Sciatic nerve (tissue), 2 donors: ENCODE measurements around the gene KLRK1. TPM values are rescaled to one million over a fixed set of nuclear protein-coding genes. Genes with fewer than 3 reads are reported as not detected.
"Not testable (repeated sequence)": the region's sequence is repeated elsewhere in the genome, so short reads cannot be mapped to it uniquely, and the experiment has no call there.

Experiments
- ATAC-seq: fragments of 200-7000 bp; cut with Tn5 transposase; one replicate; pipeline ENCODE4 v1.9.1; 2020; ENCODE audit warnings: mild to moderate bottlenecking, moderate library complexity
- DNase-seq: peaks from one replicate; pipeline ENCODE4 v3.0.0-alpha.2; 2020; ENCODE audit warnings: low spot score
- intact Hi-C: fragments of 100-400 bp; cut with DNase I; formaldehyde crosslinking; loops from one replicate; pipeline ENCODE4 v1.14.2; 2022
- total RNA-seq: library from RNA; stranded (reverse); fragmentation: NEBNext Ultra II Directional; extraction: Animal tissue kit (Norgen Biotek cat#: 25700); gene quantifications from one replicate; pipeline ENCODE4 v1.2.1, GENCODE V29; 2021
- donor health status: DM: no; HTN: no; CAD: no.
- donor health status: DM: no; HTN: no; CAD: no.

Gene KLRK1
- total RNA-seq, 1 donor from 2014 or later, result 3.1 TPM

GRCh38 chr12:10393291-10393690 lies 3.5 kb upstream of the KLRK1 start:
- intact Hi-C loops, result no loop called here
- DNase-seq (no peak), ATAC-seq (no peak)

DNA sequence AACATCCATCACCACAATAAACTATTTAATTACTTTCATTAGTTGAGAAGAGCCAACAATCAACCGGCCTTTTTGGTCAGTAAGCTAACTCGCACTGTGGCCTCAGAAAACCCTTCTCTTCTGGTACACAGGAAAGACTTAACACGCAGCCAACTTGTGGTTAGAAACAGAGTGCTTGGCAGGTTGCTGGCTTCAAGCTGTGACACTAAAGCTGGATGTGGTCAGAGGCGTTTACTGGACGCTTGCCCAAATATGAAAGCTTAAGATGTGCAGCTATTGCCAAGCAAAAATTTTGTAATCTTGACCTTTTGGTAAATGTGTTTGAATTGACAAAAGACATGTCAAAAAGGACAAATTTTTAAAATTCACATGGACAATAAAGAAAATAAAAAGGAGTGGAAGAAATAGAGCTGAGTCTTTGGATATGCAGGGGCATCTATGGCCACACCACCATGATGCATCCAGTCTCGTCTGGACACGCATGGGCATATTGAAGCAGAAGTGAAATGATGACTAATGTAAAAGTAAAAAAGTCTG lies 2.6 kb upstream of the KLRK1 start:
- peak; percentile 88 for ATAC-seq
- intact Hi-C loops, result no loop called here
- peak; percentile 69 for DNase-seq

GRCh38 chr12:10390991-10391390 lies 1.1 kb upstream of the KLRK1 start:
- intact Hi-C loops, DNase-seq, ATAC-seq: not testable (repeated sequence)

- DNase-seq (no peak), ATAC-seq (no peak)
- intact Hi-C loops, result no loop called here
These were observed 1.0 kb downstream of the KLRK1 start for GRCh38 chr12:10388624-10389413.

GRCh38 chr12:10387498-10387897 lies 2.3 kb downstream of the KLRK1 start:
- ATAC-seq, intact Hi-C loops, DNase-seq: not testable (repeated sequence)

DNA sequence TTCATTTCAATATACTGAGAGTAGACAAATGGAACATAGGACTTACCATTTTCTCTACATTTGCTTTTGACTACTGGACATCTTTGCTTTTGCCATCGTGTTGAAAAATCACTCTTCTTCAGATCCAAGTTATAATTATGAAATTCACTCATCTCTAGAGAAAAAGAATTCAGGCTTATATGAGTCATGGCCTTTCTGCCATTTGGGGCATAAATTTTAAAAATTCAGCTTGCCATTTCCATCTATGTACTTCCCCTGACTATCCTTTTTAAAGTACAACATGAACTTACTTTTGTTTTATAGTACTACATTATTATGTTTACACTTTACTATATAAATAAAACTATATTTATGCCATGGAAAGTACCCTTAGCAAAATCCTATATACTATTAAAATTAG lies 3.0 kb downstream of the KLRK1 start:
- ATAC-seq (no peak), DNase-seq (no peak)
- intact Hi-C loops, result no loop called here

- intact Hi-C loops, result no loop called here
- DNase-seq (no peak), ATAC-seq (no peak)
These were observed 4.7 kb downstream of the KLRK1 start for GRCh38 chr12:10385166-10385613.

GRCh38 chr12:10384191-10384590 lies 5.7 kb downstream of the KLRK1 start:
- DNase-seq (no peak), ATAC-seq (no peak)
- intact Hi-C loops, result no loop called here

DNA sequence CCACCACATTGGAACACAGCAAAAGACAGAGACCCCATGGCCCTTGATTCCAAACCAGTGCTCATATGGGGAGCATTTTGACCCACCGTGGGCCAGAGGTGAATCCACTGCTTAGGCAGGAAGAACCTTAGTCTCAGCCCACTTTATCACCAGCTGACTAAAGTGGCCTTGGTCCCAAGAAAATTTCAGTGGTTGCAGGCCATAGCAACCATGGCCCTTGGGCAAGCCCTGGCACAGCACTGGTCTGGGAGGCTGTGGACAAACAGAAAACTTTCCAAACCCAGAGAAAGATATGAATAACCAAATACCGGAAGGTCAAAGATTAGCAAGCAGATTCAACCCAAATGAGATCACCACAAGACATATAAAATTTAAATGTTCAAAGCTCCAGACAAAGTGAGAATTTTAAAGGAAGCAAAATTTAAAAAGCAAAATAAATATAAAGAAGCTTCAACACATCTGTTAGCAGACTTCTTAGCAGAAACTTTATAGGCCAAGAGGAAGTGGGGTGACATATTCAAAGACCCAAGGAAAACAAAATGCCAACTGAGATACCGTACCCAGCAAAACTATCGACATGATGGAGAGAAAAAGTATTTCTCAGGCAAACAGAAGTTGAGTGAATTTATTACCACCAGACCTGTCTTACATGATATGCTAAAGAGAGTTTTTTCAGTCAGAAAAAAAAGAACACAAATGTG lies 7.8 kb downstream of the KLRK1 start:
- DNase-seq, result no peak
- ATAC-seq, result no peak

GRCh38 chr12:10378737-10379136 lies 11.1 kb downstream of the KLRK1 start:
- ATAC-seq, intact Hi-C loops, DNase-seq: not testable (repeated sequence)

More for the DNA sequence above, 7.8 kb downstream of the KLRK1 start:
- intact Hi-C loops, result no loop called here

GRCh38 chr12:10374624-10375018 lies 15.2 kb downstream of the KLRK1 start:
- intact Hi-C loops, result no loop called here
- DNase-seq, result no peak

DNA sequence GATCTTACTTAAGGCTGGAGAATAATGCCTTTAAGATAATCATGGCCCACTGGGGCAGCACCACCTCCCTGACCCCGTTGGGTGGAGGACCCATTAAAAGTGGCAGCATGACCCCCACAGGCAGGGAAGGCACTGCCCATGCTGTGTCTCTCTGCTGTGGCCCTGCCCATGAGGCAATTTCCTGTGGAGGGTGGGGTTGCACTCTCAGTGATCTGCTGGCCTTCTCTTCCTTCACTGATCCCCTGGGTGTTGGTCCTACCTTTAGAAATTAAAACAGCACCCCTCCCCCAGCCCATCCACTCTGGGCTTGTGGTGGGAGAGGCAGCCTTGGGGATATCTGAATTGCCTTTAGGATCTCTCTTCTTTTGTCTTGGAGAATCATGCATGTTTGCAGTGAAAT lies 17.3 kb downstream of the KLRK1 start:
- ATAC-seq, result peak; percentile 58
- no peak for DNase-seq
- intact Hi-C loops, result no loop called here

More at GRCh38 chr12:10374624-10375018, 15.2 kb downstream of the KLRK1 start:
- ATAC-seq, result peak; percentile 52

GRCh38 chr12:10371893-10372535 lies 17.8 kb downstream of the KLRK1 start:
- ATAC-seq, DNase-seq, intact Hi-C loops: not testable (repeated sequence)

DNA sequence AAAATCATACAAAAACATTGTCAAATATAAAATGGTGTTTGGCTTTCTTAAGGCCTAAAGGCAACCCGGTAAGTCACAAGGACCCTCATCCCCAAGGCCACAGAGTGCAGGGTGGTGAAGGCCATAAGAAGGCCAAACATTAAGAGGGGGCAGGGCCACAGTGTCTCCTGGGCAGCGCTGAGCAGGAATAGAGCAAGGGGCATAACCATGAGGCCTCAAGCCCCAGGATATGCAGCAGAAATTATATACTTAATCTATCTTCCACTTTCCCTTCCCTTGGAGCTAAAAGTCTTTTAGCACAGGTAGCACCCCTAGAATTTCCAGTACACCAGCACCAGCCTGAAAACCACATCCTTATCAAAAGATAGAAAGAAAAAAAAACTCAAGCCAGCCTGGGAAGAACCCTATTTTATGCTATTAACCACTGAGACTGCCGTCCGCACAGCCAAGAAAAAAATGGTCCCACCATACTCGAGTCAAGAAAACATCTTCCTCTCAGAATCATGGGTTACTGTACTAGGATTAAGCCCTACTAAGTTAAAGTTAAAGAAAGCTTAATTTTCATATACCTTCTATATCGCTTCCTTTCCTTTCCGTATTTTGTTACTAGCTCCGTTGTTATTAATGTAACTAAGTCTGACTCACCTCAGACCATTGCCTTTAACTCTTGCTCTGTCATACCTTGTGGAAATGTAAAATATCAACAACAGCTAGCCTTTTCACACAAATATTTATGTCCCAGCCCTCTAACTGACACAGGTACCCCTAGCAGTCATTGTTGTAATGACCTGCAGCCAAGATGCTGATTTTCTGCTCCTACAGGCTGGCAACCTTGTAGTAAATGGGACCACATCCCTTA lies 20.1 kb downstream of the KLRK1 start:
- DNase-seq (no peak), ATAC-seq (no peak)
- intact Hi-C loops, result no loop called here

DNA sequence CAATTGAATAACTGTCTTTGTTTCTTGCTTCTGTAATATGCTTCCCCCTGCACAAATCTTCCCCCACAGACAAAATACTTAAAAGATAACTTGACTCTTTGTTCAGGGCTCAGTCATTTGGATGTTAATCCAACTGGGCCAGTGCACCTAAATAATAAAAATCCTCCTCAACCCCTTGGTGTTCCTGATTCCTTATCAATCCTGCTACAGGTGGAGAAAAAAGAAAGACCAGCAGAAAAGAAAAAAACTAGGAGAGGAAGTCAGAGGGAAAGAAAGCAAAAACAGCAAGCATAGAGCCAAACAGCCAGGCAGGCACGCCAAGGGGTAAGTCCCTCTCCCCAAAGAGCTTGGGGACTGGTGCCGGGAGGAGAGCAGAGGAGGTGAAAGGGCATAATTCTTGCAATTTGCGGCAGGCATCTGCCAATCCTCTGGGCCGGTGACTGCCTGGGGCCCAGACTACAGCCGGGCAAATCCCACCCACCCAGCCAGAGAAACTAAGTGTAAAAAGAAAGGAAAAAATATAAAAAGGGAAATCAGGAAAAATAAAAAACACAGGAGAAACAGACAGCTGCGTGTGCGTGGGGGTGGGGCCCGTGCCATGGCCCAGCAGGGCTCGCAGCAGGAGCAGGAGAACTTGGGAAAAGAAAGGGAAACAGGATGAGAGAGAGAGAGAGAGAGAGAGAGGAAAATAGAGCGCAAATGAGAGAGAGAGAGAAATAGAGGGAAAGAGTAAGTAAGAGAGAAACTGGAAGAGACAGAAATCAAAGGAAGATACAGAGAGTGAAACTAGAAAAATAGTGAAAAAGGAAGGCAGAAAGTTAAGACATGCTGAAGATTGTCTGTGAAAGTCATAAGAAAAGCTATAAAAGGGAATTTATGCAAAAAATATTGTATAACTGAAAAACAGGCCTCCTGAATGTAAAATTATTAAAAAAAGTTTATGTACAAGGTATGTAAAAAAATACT lies 21.4 kb downstream of the KLRK1 start:
- DNase-seq, result no peak
- intact Hi-C loops, result no loop called here

GRCh38 chr12:10367714-10368113 lies 22.1 kb downstream of the KLRK1 start:
- ATAC-seq, DNase-seq, intact Hi-C loops: not testable (repeated sequence)

More for the DNA sequence above, 21.4 kb downstream of the KLRK1 start:
- no peak for ATAC-seq

GRCh38 chr12:10366875-10367274 lies 23.0 kb downstream of the KLRK1 start:
- ATAC-seq (no peak), DNase-seq (no peak)
- intact Hi-C loops, result no loop called here
